ENCODE measurements around the gene MIA2. TPM values are rescaled to one million over a fixed set of nuclear protein-coding genes. Genes with fewer than 3 reads are reported as not detected.
"Not testable (repeated sequence)": the region's sequence is repeated elsewhere in the genome, so short reads cannot be mapped to it uniquely, and the experiment has no call there.

Gene MIA2
- total RNA-seq, 1 donor from 2014 or later, result 34.7 TPM

DNA sequence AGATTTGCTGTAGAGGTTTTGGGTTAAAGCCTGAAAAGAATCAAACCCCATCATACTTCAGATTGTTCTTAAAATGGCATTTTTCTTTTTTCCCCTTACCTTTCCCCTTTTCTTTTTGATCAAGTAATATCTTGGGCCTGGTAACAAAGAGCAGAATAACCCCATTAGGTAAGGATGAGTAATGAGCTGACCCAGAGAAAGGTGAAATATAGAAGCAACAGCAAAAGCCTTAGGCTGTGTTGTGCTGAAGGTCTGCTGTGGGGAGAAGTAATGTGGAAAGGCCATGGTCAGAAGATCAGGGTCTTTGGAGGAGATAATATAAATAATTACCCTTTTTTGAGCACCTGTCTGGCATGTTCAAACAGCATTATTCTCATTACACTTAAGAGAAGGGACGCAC is 42.3 kb downstream of the MIA2 start:
- peak overlapping the region; percentile 23 for H3K27ac Mint-ChIP-seq
- H3K4me3 Mint-ChIP-seq (ENCODE audit: low read depth), result no peak overlapping the region

GRCh38 chr14:39276579-39277114 is 42.9 kb downstream of the MIA2 start:
- Mint-ChIP-seq H3K9me3 (ENCODE audit: low read depth) (peaks cover 12% of the 10 kb centered on the region), H3K27ac (peak overlapping the region; percentile 69), H3K4me1 (ENCODE audit: low read depth) (peaks cover 19% of the 10 kb centered on the region), H3K4me3 (ENCODE audit: low read depth) (no peak overlapping the region), H3K27me3 (no peaks in the 10 kb centered on the region), H3K36me3 (ENCODE audit: insufficient read depth) (peaks cover 28% of the 10 kb centered on the region)
- TF ChIP-seq CTCF (IDR thresholded peaks at IDR 0.05; ENCODE audit: unreplicated experiment), result no peak
- DNase-seq (ENCODE audit: low spot score, unreplicated experiment), result no peak

More for the DNA sequence above, 42.3 kb downstream of the MIA2 start:
- H3K9me3 Mint-ChIP-seq (ENCODE audit: low read depth), result peaks cover 12% of the 10 kb centered on the region
- no peak for DNase-seq (ENCODE audit: low spot score, unreplicated experiment)
- no peaks in the 10 kb centered on the region for H3K27me3 Mint-ChIP-seq
- H3K36me3 Mint-ChIP-seq (ENCODE audit: insufficient read depth), result peaks cover 27% of the 10 kb centered on the region
- peaks cover 19% of the 10 kb centered on the region for H3K4me1 Mint-ChIP-seq (ENCODE audit: low read depth)
- no peak for TF ChIP-seq CTCF (IDR thresholded peaks at IDR 0.05; ENCODE audit: unreplicated experiment)

- no peak overlapping the region for H3K4me3 Mint-ChIP-seq (ENCODE audit: low read depth)
- no peak for DNase-seq (ENCODE audit: low spot score, unreplicated experiment)
- H3K4me1 Mint-ChIP-seq (ENCODE audit: low read depth), result peaks cover 19% of the 10 kb centered on the region
- no peaks in the 10 kb centered on the region for H3K27me3 Mint-ChIP-seq
- H3K9me3 Mint-ChIP-seq (ENCODE audit: low read depth), result peaks cover 11% of the 10 kb centered on the region
- TF ChIP-seq CTCF (IDR thresholded peaks at IDR 0.05; ENCODE audit: unreplicated experiment), result no peak
- peaks cover 38% of the 10 kb centered on the region for H3K36me3 Mint-ChIP-seq (ENCODE audit: insufficient read depth)
- H3K27ac Mint-ChIP-seq, result no peak overlapping the region
These were observed 45.8 kb downstream of the MIA2 start for GRCh38 chr14:39279515-39279914.

DNA sequence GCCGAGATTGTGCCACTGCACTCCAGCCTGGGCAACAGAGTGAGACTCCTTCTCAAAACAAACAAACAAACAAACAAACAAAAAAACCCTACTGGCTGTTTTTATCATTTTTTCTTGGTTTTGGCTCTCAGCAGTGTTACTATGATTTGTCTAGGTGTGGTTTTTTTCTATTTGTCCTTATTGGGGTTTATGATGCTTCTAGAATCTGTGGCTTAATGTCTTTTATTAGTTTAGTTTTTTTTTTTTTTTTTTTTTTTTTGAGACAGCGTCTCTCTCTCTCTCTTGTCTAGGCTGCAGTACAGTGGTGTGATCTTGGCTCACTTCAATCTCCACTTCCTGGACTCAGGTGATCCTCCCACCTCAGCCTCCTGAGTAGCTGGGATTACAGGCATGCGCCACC is 47.0 kb downstream of the MIA2 start:
- DNase-seq (ENCODE audit: low spot score, unreplicated experiment); H3K27me3 Mint-ChIP-seq; H3K27ac Mint-ChIP-seq; H3K4me3 Mint-ChIP-seq (ENCODE audit: low read depth): not testable (repeated sequence)
- peaks cover 16% of the 10 kb centered on the region for H3K4me1 Mint-ChIP-seq (ENCODE audit: low read depth)
- H3K9me3 Mint-ChIP-seq (ENCODE audit: low read depth), result peaks cover 11% of the 10 kb centered on the region
- H3K36me3 Mint-ChIP-seq (ENCODE audit: insufficient read depth), result peaks cover 38% of the 10 kb centered on the region

GRCh38 chr14:39289523-39289922 is 55.8 kb downstream of the MIA2 start:
- no peak for DNase-seq (ENCODE audit: low spot score, unreplicated experiment)
- H3K4me3 Mint-ChIP-seq (ENCODE audit: low read depth), result no peak overlapping the region
- no peak for TF ChIP-seq CTCF (IDR thresholded peaks at IDR 0.05; ENCODE audit: unreplicated experiment)
- peaks cover 3% of the 10 kb centered on the region for H3K9me3 Mint-ChIP-seq (ENCODE audit: low read depth)
- H3K27ac Mint-ChIP-seq, result no peak overlapping the region
- no peaks in the 10 kb centered on the region for H3K27me3 Mint-ChIP-seq
- no peaks in the 10 kb centered on the region for H3K4me1 Mint-ChIP-seq (ENCODE audit: low read depth)
- H3K36me3 Mint-ChIP-seq (ENCODE audit: insufficient read depth), result peaks cover 24% of the 10 kb centered on the region

GRCh38 chr14:39291701-39292100 is 58.0 kb downstream of the MIA2 start:
- no peak for DNase-seq (ENCODE audit: low spot score, unreplicated experiment)
- no peaks in the 10 kb centered on the region for H3K27me3 Mint-ChIP-seq
- TF ChIP-seq CTCF (IDR thresholded peaks at IDR 0.05; ENCODE audit: unreplicated experiment), result no peak
- no peaks in the 10 kb centered on the region for H3K9me3 Mint-ChIP-seq (ENCODE audit: low read depth)
- H3K4me3 Mint-ChIP-seq (ENCODE audit: low read depth), result no peak overlapping the region
- H3K4me1 Mint-ChIP-seq (ENCODE audit: low read depth), result no peaks in the 10 kb centered on the region
- no peak overlapping the region for H3K27ac Mint-ChIP-seq
- peaks cover 20% of the 10 kb centered on the region for H3K36me3 Mint-ChIP-seq (ENCODE audit: insufficient read depth)
